Fibroblast of mammary gland (primary cell): ENCODE data around the gene KANSL1L.
A peak's percentile ranks its signal among the peaks of the same experiment; 100 is the strongest.

Experiments
- DNase-seq: peaks from one replicate; pipeline ENCODE4 v3.0.0-alpha.2; 2010; ENCODE audit warnings: low read depth
- H3K4me3 ChIP-seq: 2 replicates; pipeline ENCODE4 v1.5.1; 2011; ENCODE audit warnings: low read depth, mild to moderate bottlenecking, low read length, moderate library complexity; ENCODE audit not compliant: control insufficient read depth
- CTCF ChIP-seq: conservative IDR thresholded peaks from 2 replicates; pipeline ENCODE4 v1.5.1; 2011; ENCODE audit warnings: low read depth, low read length, inconsistent platforms; ENCODE audit not compliant: control insufficient read depth, insufficient read depth

KANSL1L gene

GRCh38 chr2:210171309-210172218 is at the start of gene KANSL1L:
Gene KANSL1L (minus strand): TSS chr2:210171409. CDS start chr2:210154582, 16,827 bp downstream.
- DNase-seq, result peak; percentile 91
- peak within 1 kb of the TSS; percentile 87 for H3K4me3 ChIP-seq
- TF ChIP-seq CTCF, result no peak

- TF ChIP-seq CTCF, result no peak
- no peak overlapping the region for H3K4me3 ChIP-seq
- no peak for DNase-seq
These were observed 43.9 kb upstream of the KANSL1L start for GRCh38 chr2:210215120-210215519.

- no peak for TF ChIP-seq CTCF
- H3K4me3 ChIP-seq, result no peak overlapping the region
- no peak for DNase-seq
These were observed 39.0 kb upstream of the KANSL1L start for GRCh38 chr2:210210185-210210584.

GRCh38 chr2:210207929-210208328 is 36.7 kb upstream of the KANSL1L start:
- no peak overlapping the region for H3K4me3 ChIP-seq
- DNase-seq, result no peak
- no peak for TF ChIP-seq CTCF

- TF ChIP-seq CTCF, result no peak
- DNase-seq, result no peak
- no peak overlapping the region for H3K4me3 ChIP-seq
These were observed 32.3 kb upstream of the KANSL1L start for GRCh38 chr2:210203558-210203957.

- DNase-seq, result no peak
- TF ChIP-seq CTCF, result no peak
- no peak overlapping the region for H3K4me3 ChIP-seq
These were observed 31.9 kb upstream of the KANSL1L start for GRCh38 chr2:210203147-210203546.

- H3K4me3 ChIP-seq, result no peak overlapping the region
- DNase-seq, result no peak
- no peak for TF ChIP-seq CTCF
These were observed 28.6 kb upstream of the KANSL1L start for GRCh38 chr2:210199854-210200253.
